SW 1271 (cell line): ENCODE results near the gene POU4F3.

Source experiments
- DNase-seq, 2 experiments: peaks; one replicate each; lab custom pipeline; 2025; lab: John Stamatoyannopoulos, UW

The POU4F3 gene

DNA sequence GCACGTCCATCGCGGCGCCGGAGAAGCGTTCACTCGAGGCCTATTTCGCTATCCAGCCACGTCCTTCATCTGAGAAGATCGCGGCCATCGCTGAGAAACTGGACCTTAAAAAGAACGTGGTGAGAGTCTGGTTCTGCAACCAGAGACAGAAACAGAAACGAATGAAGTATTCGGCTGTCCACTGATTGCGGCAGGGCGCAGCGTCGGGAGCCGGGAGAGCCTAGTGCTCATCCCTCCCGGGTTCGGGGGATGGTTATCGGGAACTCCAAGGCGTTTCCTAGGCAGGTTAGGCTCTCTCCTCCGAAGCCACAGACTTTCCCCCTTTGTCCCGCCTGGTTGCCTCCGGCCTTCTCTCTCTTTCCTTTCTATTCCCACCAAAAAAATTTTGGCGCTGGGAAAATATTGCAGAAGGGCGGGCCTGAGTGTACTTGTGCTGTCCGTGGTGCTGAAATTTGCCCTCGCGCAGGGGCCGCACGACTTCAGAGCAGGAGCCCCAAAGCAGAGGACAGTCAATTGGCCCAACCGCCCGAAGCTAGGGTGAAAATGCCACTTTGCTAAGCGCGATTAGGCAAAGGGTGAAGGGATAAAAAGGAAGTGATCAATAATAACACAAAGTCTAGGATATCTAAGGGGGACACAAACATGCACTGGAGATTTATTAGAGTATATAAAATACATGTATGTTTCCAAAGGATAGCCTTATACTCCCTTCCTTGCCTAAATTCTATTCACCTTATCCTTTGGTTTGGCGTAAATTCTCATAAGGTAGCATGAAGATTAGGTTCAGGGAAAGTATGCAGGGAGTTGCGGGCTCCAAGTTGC lies 1.8 kb downstream of the POU4F3 start:
- no peak for DNase-seq

DNA sequence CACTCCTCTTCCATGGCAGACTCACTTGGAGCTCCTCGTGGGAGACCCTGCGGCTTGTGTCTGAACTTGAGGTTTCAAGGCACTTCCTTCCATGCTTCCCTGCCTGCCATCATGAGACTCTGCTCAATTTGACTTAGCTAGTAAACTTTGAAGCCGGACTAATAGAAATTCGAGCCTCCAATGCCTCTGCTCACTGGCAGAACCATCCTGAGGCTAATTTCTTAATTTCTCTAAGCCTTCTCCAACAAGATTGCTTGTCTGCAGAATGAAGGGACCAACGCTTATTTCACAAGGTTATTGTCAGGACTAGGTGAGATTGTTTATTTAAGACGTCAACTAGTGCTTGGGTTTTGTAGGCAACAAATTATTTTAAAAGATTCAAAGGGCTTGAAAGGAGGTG lies 3.2 kb downstream of the POU4F3 start:
- DNase-seq, result no peak

DNA sequence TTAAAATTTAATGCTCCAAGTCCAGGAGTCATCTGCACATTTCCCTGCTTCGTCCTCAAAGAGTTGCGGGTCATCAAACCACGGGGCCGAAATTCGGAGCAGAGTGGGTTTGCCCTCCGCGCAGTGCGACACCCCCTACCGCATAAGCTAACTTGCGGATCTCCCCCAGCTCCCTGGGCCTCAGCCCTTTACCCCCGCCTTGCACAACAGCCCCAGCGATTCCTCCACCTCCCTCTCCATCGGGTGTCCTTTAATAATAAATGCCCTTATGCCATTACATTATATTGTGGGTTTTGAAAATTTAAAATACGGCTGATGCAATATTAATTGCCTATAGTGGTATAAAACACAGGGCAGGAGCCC lies 3.9 kb downstream of the POU4F3 start:
- no peak for DNase-seq

DNA sequence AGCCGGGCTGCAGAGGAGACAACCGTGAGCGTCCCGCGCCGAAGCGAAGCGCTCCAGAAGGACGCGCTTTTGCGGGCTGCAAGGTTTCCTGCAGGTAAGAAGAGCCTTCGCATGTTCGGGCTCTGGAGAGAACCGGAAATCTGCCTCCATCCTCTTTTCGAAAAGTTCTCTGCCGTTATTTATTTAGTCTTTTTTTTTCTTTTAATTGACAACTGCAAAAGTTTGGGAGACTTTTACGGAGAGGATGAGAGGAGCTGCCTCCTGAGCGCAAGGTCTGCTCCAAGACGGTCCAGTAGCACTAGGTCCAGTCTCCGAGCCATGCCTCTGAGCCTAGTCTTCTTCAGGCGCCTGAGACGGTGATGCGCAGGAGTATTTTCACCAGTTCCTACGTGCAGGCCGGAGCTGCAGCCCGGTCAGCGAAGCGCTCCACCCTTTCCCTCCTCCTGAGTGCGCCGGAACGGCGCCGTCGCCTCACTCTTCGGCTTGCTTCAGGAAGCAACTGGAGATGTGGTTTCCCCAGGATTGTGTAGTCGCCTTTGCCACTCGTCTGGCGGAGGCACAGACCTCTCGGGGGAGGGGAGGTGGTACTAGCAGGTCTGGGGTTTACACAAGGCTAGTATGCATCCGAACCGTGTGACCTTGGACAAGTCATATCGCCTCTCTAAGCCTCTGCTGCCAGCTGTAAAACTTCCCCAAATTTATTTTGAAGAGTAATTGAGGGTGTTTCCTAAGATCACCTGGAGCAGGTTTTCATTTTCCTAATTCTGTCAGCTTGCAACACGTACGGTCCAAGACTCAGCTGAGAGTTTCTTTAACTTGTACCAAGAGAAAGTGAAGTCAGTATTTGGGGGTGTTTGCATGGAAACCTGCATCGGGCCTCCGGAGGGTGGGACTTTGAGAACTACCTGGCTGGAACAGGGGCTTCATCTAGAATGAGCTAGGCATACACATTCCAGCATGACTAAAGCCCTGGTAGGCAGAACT lies 4.5 kb downstream of the POU4F3 start:
- no peak for DNase-seq

DNA sequence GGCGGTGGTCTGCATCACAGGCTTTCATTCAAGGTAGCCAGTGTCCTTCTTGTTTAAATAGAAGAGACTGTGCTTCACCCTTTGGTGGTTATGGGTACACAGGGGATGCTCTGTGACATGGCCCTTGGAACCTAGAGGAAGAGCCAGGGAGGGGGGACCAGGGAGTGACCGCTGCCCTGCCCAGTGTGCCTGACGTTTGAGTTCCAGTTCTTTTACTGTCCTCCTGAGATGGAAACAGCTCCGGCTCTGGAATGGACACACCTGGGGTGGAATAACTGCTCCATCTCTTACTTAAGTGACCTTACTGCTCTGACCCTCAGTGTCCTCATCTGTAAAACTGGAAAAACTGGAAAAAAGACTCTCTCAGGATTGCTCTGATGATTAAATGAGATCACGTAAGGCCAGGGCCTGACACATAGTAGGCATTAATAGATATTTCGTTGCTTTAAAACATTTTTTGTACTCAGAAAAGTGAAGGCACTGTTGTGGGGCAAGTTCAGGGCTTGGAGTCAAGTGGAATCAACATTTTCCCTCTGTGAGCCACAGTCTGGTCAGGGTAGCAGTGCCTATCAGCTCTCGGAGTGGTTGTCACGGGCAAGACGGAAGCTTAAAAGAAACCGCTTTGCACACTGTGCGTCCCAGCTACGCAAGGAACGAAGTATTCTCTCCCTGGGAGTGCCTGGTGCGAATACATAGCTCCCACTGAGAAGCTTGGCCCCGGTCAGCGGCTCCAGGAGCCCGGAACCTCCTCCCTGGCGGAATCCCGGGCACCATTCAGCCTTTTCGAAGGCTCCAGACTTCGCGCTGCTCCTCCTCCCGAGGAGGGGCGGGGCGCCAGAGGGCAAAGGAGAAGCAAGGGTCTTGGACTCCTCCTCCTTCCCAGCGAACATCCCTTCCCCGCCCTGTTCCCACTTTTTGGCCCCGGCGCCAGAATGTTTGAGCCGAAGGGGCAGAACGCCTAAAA lies 5.8 kb downstream of the POU4F3 start:
- no peak for DNase-seq

DNA sequence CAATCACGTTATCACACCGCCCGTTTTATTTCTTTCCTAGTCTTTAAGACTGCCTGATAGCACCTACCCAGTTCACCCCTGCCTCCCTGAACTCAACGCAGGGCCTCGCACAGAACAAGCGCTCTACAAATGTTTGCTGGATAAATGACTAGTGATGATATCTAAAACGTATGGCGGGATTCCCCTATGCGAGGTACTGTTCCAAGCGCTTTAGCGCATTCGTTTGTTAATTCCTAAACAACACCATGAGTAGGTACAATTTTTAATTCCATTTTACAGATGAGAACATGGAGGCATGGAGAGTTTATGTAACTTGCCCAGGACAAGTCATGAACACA lies 6.6 kb downstream of the POU4F3 start:
- no peak for DNase-seq

DNA sequence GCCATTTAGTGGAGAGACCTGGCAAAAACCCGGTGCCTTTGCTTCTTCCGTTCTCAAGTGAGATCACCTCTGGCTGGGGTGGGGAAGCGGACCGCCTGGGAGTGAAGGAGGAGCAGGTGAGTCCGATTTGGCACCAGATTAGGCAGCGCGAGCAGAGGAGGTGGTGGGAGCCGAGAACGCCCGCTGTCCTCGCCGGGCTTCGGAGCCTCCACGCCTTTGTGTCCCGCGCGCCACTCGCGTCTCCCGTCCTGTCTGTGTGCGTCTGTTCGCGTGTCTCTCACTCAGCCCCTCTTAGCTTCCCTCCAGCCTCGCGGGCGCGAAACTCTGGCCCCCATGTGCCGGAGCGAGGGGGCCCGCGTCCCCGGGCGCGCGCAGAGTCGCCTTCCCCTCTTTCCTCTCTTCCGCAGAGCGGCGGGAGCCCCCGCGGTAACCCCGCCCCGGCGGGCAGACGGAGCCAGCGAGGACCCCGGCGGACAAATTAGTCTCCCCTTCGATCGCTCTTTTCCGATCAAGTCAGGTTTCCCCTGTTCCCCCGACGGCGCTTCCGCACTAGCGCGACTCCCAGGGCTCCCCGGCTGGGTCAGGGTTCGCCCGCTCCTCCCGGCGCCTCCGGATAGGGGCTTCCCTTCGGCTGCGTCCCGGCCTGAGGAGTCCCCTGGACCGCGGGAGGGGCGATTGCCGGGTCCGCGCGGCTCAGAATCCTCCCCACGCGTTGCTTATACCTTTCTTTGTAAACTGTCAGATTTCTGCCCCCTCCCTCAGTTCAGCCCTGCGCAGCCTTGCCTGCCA lies 7.1 kb downstream of the POU4F3 start:
- no peak for DNase-seq

DNA sequence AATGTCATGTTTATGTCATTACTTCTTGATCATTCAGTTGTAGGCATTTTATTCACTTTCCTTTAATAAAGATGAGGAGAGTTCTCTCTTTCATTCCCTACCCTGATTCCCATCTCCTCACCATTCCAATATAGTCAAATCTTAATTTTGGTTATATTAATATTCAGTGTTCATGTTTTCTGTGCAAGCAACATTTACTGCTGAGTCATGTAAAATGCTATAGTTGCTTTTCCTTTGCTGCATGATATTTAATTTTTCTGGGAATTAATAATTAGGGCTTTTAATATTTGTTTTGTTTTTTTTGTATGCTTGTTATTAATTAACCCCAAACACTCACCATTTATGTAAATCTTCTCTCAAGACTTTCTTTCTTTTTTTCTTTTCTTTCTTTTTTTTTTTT lies 18.5 kb downstream of the POU4F3 start:
- no peak for DNase-seq

DNA sequence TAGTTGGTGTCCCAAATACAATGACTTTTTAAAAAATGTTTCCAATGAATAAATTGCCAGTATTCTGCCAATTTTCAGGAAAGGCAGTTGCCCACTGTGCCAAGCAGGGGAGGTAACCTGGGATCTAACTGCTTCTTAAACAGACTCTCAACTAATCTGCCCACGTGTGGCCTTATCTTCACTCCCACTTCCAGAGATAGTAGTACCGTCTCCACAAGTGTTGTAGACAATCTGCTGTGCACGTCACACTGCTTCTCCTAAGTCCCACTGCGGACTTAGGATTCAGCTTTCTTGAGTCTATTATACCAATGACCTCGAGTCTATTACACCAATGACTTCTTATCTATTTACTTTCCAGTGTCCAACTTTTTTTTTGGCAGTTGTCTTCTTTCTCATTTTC lies 21.2 kb downstream of the POU4F3 start:
- no peak for DNase-seq

DNA sequence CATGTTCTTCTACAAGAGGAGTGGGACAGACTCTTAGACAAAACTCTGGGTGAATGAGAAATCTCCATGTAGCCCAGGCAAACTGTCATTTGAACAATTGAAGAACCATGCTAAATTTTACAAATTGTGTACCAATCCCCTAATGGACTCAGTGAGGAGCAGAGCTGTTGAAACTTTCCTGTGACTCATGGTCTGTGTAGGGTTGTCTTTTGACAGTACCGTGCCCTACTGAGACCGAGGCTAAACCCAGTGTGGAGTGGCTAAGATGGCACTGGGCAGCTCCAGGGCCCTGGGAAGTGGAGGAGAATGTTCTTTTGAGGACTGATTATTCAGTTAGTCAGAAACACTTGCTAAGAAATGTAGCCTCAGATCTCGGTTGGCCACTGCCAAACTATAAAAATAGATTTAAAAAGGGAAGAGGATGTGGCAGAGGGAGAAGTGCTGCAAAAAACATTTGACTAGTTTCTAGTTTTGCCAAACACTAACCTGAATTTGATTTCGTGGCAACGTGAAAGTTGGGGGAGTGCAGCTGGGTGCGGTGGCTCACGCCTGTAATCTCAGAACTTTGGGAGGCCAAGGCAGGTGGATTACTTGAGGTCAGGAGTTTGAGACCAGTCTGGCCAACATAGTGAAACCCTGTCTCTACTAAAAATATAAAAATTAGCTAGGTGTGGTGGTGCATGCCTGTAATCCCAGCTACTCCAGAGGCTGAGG lies 24.7 kb downstream of the POU4F3 start:
- no peak for DNase-seq

DNA sequence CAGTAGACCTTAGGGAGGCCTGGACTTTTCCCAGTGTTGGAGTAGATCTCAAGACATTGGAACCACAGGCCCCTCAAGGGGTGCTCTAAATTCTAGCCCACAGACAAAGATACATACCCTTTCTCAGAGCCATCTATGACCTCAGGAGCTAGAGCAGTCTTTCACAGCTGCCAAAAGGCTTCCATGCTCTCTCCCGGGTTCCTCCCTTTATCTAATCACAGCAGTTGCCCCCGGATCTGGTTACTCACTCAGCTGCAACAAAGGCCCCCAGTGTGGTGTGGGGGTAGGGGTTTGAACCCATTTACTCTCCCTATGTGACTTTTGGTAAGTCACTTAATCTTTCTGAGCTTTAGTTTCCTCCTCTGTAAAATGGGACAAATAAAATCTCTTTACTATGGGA lies 27.0 kb downstream of the POU4F3 start:
- DNase-seq, result no peak

DNA sequence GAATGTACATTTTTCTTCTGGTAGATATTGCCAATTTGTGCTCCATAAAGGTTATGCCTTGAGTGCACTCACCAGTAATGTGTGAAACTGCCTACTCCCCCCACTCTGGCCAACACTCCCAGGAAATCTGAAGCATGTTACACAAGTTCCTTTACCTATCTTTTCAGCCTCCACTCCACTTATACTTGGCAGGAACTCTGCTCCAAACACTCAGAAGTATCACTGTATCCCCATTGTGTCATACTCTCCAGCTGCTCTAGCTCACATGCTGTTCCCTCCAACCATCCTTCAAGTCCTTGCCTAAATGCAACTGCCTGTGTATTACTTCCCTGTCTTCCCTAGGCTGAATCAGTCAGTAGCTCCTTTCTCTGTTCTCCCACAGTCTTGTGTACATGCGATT lies 28.3 kb downstream of the POU4F3 start:
- DNase-seq, result no peak

DNA sequence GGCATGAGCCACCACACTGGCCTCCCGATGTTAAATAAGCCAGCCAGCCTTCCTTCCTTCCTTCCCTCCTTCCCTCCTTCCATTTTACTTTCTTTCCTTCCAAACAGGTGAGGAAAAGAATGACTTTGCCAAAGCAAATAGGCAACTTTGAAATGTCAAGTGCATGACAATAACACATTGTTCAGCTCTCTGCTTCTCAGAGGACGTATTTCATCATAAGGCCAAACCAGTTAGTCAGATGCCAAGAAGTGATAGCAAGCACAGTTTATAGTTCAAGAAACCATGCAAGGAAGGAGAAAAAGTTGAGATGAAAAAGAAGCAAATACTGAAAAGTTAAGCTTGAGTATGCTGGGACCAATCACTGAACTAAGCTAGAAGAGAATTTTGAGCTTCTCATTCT lies 29.5 kb downstream of the POU4F3 start:
- DNase-seq, result no peak

DNA sequence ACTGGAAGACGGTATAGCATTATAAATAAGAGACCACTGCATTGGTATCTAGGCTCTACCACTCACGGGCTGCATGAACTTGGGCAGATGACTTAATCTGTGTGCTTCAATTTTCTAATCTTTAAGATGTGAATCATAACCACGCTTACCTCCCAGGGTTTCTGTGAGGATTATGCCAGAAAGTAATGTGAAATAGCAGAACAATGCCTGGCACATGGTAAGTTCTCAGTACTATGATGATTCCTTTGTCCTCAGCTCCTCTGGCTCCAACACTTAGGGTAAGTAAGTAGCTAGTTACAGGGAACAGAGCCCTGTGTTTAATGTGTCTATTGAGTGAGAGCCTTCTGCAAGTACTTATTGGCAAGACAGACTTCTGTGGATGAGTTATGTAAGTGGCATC lies 31.1 kb downstream of the POU4F3 start:
- no peak for DNase-seq

DNA sequence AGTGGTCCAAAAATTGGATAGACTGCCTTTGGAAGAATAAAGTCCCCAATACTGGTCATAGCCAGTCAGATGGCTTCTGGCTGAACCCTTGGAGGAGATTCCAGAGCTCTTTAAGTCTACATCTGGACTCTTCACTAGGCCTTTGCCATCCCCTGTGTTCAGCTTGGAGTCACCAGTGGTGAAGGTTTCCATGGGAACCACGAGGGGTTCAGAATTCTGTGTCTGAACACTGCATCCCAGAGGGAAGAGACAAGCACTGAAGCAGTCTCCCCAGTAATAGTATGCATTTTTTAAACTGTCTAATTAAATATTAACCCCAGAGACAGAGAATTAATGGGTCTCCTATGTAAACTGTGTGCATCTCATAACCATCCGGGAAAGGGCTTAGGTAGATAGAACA lies 38.2 kb downstream of the POU4F3 start:
- DNase-seq, result no peak

DNA sequence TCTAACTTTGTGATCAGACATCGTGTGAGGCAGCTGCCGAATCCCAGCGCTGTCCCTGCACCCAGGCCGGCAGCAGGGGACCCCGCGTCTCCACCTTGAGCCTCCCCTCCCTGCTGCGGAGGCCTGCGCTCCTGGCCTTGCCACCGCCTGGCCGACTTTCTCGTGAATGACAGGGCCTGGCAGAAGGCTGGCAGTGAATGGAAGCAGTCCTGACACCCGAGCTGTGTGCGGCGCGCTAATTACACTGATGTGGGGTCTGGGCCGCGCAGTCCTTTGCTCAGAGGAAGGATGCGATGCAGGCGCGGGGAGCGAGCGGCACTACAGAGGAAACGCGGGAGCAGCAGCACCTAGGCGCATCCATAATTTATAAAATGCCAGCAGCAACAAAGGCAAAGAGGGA lies 40.3 kb downstream of the POU4F3 start:
- DNase-seq, result no peak

DNA sequence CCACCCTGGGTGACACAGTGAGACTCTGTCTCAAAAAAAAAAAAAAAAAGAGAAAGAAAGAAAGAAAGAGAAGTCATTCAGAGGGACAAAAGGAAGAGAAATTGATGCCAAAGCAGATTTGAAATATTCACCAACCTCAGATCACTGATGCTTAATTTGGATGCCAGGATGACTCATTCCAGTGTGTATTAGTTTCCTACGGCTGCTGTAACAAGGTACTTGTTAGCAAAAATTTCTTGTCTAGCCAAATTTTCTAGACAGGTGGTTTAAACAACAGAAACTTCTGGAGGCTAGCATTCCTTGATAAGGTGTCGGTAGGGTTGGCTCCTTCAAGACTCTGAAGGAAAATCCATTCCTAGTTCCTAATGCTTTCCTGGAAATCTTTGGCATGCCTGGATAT lies 42.1 kb downstream of the POU4F3 start:
- no peak for DNase-seq

DNA sequence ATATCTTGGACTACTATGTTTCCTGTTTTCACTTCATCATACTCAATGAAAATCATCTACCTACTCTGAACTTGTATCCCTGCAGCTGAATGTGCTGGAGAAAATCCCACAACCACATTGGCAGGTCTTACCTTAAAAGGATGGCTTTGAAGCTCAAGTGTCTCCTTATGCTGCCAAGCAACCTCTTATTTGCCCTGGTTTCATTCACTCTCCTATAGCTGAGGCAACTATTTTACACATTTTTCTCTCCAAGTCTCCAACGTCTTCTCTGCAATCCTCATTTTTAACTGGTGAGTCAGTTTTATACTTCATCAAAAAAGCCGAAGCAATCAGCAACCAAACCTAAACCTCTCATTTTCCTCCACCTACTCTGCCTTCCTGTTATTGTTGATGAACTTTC lies 49.7 kb downstream of the POU4F3 start:
- no peak for DNase-seq

DNA sequence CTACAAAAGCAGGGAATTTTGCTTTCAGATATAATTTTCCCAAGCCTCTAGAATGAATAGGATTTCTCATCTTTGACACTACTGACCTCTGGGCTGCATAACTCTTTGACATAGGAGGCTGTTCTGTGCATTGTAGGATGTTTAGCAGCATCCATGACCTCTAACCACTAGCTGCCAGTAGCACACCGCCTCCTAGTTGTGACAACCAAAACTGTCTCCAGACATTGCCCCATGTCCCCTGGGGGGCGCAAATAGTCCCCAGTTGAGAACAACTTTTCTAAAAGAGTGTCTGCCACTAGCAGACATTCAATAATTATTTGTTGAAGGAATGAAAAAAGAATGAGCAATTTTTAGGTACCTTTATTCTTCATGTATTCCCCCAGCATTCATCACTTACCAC lies 51.8 kb downstream of the POU4F3 start:
- DNase-seq, result no peak
